SK-N-SH (cell line): ENCODE measurements around the gene PTCD2. TPM values are rescaled to one million over a fixed set of nuclear protein-coding genes. Genes with fewer than 3 reads are reported as not detected.

Source experiments
- CTCF ChIA-PET: fragments of 300-600, 350-600 bp; formaldehyde crosslinking; extraction: SDS; loops from one replicate; lab custom pipeline; 2021; lab: Yijun Ruan, JAX
- POLR2A ChIA-PET: fragments of 350-600 bp; sonication (Branson Sonifier 250); formaldehyde crosslinking; extraction: SDS; loops from one replicate; lab custom pipeline; 2020; ENCODE audit warnings: antibody characterized with exemption, inconsistent platforms; lab: Yijun Ruan, JAX
- DNase-seq: peaks from one replicate; pipeline ENCODE4 v3.0.0; 2012
- H2AFZ ChIP-seq: fragments of 200-600 bp; sonication (generic); 2 replicates; pipeline ENCODE4 v1.8.1; 2016; ENCODE audit warnings: antibody characterized with exemption, mild to moderate bottlenecking, low read depth
- H3F3A ChIP-seq: fragments of 200-600 bp; sonication (generic); replicated peaks from 2 replicates; pipeline ENCODE3; 2016; ENCODE audit warnings: antibody characterized with exemption, mild to moderate bottlenecking; ENCODE audit not compliant: insufficient read depth
- H3K27ac ChIP-seq, 2 experiments: fragments of 200-500 bp in 1 of 2; fragments of 200-600 bp in 1 of 2; sonication (Bioruptor generic) in 1 of 2; sonication (generic), shearing (Covaris generic) in 1 of 2; 2 replicates each; pipeline versions ENCODE4 v1.5.1 to v1.6.1; 2014 to 2016; ENCODE audit warnings: low read depth in 2 of 2, inconsistent platforms in 1 of 2, low read length in 1 of 2, mild to moderate bottlenecking in 1 of 2, mixed read lengths in 1 of 2
- H3K27me3 ChIP-seq: fragments of 200-600 bp; sonication (generic), shearing (Covaris generic); 2 replicates; pipeline ENCODE4 v1.6.1; 2016; ENCODE audit warnings: mixed run types; ENCODE audit not compliant: insufficient read depth
- H3K36me3 ChIP-seq, 2 experiments: fragments of 200-500 bp in 1 of 2; fragments of 200-600 bp in 1 of 2; sonication (Bioruptor generic) in 1 of 2; sonication (generic) in 1 of 2; replicated peaks in 1 of 2; 2 replicates each; pipeline versions ENCODE3 to v1.5.1; 2014 to 2016; ENCODE audit warnings: low read length in 1 of 2, mild to moderate bottlenecking in 1 of 2; ENCODE audit not compliant: insufficient read depth in 2 of 2, control insufficient read depth in 1 of 2
- H3K4me1 ChIP-seq, 2 experiments: fragments of 200-500 bp in 1 of 2; fragments of 200-600 bp in 1 of 2; sonication (Bioruptor generic) in 1 of 2; sonication (generic), shearing (Covaris generic) in 1 of 2; 2 replicates each; pipeline versions ENCODE4 v1.5.1 to v1.6.1; 2014 to 2016; ENCODE audit warnings: low read depth in 1 of 2, low read length in 1 of 2, mixed run types in 1 of 2; ENCODE audit not compliant: insufficient read depth in 2 of 2, control insufficient read depth in 1 of 2
- H3K4me2 ChIP-seq: fragments of 200-600 bp; sonication (generic), shearing (Covaris generic); 2 replicates; pipeline ENCODE4 v1.6.1; 2017; ENCODE audit warnings: mixed run types
- H3K4me3 ChIP-seq, 2 experiments: fragments of 200-500 bp in 1 of 2; fragments of 200-600 bp in 1 of 2; sonication (Bioruptor generic) in 1 of 2; sonication (generic), shearing (Covaris generic) in 1 of 2; 2 replicates each; pipeline versions ENCODE4 v1.5.1 to v1.8.1; 2014 to 2016; ENCODE audit warnings: low read depth in 2 of 2, inconsistent platforms in 1 of 2, low read length in 1 of 2, mild to moderate bottlenecking in 1 of 2, mixed read lengths in 1 of 2, moderate library complexity in 1 of 2
- H3K79me2 ChIP-seq: fragments of 200-600 bp; sonication (generic); 2 replicates; pipeline ENCODE4 v1.8.1; 2017; ENCODE audit warnings: mild to moderate bottlenecking; ENCODE audit not compliant: insufficient read depth
- H3K9ac ChIP-seq: fragments of 200-600 bp; sonication (generic); 2 replicates; pipeline ENCODE4 v1.6.1; 2017; ENCODE audit warnings: mixed run types
- H3K9me2 ChIP-seq: fragments of 200-600 bp; sonication (generic); 2 replicates; pipeline ENCODE4 v1.6.1; 2017; ENCODE audit warnings: mixed run types
- H3K9me3 ChIP-seq: fragments of 200-600 bp; sonication (generic); 2 replicates; pipeline ENCODE4 v1.6.1; 2017; ENCODE audit warnings: mixed run types, mild to moderate bottlenecking, moderate library complexity
- H4K20me1 ChIP-seq: fragments of 200-600 bp; sonication (generic); 2 replicates; pipeline ENCODE4 v1.6.1; 2017; ENCODE audit warnings: mild to moderate bottlenecking, mixed run types; ENCODE audit not compliant: insufficient read depth
- EZH2phosphoT487 ChIP-seq: fragments of 200-600 bp; sonication (generic); IDR thresholded peaks from 2 replicates; pipeline ENCODE4 v1.6.1; 2017; ENCODE audit warnings: low read depth, mixed run types, mild to moderate bottlenecking, antibody characterized with exemption, moderate library complexity, borderline replicate concordance
- REST ChIP-seq: IDR thresholded peaks from 2 replicates; pipeline ENCODE4 v1.6.1; 2012; ENCODE audit warnings: mild to moderate bottlenecking, low read depth, low read length, moderate library complexity
- TAF1 ChIP-seq: IDR thresholded peaks from 2 replicates; pipeline ENCODE4 v1.6.1; 2012; ENCODE audit warnings: low read depth, mild to moderate bottlenecking, low read length, moderate library complexity, borderline replicate concordance
- ZBTB33 ChIP-seq: IDR thresholded peaks from 2 replicates; pipeline ENCODE4 v1.4.0; 2012; ENCODE audit warnings: low read depth, borderline replicate concordance
- WGBS: methylation state at CpG from one replicate; pipeline ENCODE4 v1.1.6; 2017; ENCODE audit warnings: low lambda C conversion rate; 5-methylcytosine and 5-hydroxymethylcytosine counted together
- polyA plus RNA-seq, 3 experiments: library from polyadenylated mRNA; depleted of rRNA; stranded (reverse); fragments of >200 nt; gene quantifications; 2 replicates each; pipeline ENCODE4 v1.2.3, GENCODE V29; 2012

PTCD2 gene
- polyA plus RNA-seq, 1 of the 3 experiments (the other 2 are of a cell fraction): 6.7 TPM

DNA sequence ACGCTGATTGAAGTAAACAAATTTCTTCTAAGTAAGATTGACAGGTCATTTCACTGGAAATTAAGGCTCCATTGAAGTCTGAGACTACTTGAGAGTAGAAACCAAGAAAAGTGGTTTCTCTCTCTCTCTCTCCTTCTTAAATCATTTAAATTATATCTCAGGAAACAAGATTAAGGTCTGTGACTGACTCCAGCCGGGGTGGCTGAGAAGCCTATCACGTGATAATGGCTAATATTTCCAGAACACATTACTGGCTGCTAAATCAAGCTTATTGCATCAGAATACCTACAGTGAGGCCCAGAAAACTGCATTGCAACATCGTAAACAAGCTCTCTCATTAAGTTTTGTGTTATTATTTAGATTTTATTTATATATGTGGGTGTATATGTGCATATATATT is 88.4 kb downstream of the PTCD2 start (continued):
- TF ChIP-seq REST: no peak
- no peak for TF ChIP-seq ZBTB33

DNA sequence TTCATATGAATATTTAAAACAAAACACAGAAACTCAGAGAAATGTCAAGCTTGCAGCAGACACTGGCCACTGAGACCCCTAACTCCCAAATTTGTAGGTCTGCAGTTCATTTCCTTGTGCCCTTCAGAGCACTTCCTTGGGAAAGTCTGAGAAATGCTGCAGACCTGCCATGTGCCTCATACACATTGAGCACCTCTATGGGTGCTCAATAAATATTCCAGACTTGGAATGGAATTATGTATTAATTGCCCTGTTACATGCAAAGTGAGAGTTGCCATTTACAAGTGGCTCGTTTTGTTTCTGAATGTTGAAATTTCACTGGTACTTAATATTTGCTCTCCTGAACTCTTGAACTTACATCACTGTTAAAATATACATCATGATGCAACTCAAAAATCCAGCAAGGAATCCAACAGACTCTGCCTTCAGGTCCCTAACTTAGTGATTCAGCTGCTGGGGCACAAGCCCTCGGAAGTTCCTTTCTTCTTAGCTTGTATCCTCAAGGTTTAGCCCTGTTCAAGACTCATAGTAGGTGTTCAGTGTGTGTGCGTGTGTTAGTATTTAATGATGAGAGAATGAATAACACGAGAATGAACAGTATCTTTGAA is 90.6 kb downstream of the PTCD2 start:
- Histone ChIP-seq H3K9ac (no peak overlapping the region), H3K4me3 (no peak overlapping the region), H4K20me1 (no peaks in the 10 kb centered on the region), H3K4me1 (peaks cover 0 to 15% of the 10 kb centered on the region in 2 experiments; a peak in 1 of 4 replicates), H3K27ac (no peak overlapping the region), H3K79me2 (no peaks in the 10 kb centered on the region), H3K9me3 (no peaks in the 10 kb centered on the region), H3K36me3 (no peaks in the 10 kb centered on the region), H3K9me2 (no peaks in the 10 kb centered on the region), H3F3A (peaks cover 6% of the 10 kb centered on the region), H3K27me3 (no peaks in the 10 kb centered on the region), H3K4me2 (no peak overlapping the region), H2AFZ (no peak overlapping the region)
- TF ChIP-seq EZH2phosphoT487 (no peak), REST (no peak), TAF1 (no peak)
- DNase-seq: no peak
- 79% methylated on average over 4 of the region's 4 CpGs for WGBS
- ChIA-PET POLR2A (no interaction called here), CTCF (no interaction called here)
